Hindlimb muscle (tissue), 1 donor: ENCODE results near the gene CACNA1D. TPM values are rescaled to one million over a fixed set of nuclear protein-coding genes. Genes with fewer than 3 reads are reported as not detected.

Experiments
- DNase-seq: peaks from one replicate; pipeline ENCODE4 v3.0.0-alpha.2; 2013
- polyA plus RNA-seq: library from polyadenylated mRNA; unstranded; fragments of 120-200 nt; gene quantifications from one replicate; pipeline ENCODE4 v1.2.1, GENCODE V29; 2013; ENCODE audit not compliant: insufficient read length

CACNA1D gene
- polyA plus RNA-seq, 1 donor, result 1.0 TPM

DNA sequence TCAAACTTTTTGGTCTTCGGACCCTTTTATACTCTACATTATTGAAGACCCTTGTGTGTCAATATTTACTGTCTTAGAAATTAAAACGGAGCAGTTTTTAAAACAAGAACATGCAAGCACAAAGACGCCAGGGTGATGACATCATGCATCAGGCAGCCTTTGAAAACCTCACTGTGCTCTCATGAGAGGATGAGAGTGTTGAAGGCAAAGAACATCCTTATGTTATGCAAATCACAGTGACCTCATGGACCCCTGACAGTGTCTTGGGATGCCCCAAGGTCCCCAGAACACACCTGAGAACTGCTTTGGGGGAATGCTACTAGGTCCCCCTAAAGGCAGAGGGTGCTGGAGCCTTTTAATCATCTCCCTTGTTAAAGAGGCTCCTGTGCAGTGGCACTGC lies 300.2 kb downstream of the CACNA1D start:
- no peak for DNase-seq

DNA sequence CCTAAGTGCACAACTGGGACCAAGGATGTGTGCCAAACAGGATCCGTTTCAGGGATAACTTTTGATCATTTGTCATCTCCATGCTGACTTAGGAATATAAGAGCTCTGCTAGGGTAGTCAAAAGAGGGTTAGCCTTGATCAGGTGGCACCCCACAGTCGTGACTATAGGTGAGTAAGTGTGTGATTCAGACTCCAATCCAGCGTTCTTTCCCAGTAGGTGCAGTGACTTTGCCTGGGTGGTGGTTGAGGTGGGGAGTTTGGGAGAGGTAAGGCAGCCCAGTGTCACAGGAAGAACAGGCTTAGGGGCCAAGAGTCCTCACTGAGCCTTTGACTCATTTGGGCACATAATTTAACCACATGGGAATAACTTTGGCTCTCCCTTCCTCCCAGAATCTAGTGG lies 300.8 kb downstream of the CACNA1D start:
- DNase-seq, result no peak

DNA sequence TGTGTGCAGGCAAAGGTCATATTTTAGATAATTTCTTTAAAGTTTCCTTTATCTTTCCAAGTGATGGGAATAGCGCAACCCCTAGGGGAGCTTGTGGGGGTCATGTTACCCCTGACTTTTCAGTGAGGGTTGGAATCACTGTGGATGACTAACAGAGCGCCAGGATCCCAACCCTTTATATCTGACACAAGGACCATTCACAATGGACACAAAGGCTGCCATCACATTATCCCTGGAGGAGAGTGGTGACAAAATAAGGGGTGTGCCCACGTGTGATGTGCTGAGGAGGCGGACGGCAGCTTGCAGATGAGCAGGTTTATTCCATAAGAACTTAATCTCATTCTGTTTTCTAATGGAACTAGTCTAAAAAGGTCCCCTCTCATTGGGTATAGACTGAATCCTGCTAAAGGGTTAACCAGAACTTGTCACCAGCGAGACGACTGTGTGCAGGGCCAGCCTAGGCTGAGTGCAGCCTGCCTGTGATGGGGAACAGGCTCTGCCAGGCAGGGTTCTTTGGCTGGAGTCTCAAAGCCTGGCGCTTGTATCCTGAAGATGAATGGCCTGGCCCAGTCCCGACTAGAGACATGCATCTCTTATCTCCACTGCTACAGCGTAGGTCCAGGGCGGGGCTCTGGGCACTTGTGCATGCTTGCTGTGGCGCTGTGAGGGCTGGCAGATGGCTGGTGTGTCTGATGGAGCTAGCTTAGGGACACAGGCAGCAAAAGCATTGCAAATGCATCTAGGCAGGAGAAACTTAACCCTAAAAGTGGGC lies 301.6 kb downstream of the CACNA1D start:
- DNase-seq, result no peak

DNA sequence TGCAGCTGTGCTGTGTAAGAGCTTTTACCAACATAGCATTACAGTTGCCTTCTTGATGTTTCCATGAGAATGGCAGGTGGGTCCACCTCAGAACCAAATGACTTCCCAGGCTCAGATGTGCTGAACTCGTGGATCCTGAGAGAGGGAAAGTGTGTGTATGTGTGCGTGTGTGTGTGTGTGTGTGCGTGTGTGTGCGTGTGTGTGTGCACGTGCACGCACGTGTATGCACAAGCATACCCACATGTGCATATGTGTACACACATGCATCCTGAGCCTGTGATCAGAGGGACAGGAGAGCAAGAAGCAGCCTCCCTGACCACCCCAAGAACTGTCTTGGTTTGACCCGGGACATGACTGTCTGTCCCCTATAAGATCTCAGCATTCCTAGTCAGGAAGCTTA lies 303.7 kb downstream of the CACNA1D start:
- no peak for DNase-seq

DNA sequence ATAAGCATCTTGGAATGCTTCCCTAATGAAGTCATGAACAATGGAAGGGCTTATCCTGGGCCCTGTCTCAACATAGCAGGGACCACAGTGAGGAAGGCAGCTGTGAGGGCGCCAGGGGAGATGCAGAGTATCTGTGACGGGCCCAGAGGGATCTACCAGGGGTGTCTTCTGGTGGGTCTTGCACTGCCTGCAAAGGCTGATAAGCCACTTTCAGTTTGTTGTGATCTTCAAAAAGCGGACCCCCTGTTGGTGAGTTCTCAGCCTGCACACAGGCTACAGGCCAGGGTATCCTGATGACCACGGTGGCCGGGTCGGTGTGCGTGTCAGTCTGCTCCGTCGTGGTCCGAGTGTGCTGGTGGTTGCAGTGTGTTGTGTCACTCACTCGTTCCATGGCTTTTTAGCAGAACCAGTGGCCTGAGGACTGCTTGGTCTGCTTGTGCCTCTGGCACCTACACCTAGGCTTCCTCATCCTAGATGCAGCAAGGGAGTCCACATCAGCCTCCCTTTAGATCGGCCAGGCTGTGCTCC lies 305.0 kb downstream of the CACNA1D start:
- no peak for DNase-seq

DNA sequence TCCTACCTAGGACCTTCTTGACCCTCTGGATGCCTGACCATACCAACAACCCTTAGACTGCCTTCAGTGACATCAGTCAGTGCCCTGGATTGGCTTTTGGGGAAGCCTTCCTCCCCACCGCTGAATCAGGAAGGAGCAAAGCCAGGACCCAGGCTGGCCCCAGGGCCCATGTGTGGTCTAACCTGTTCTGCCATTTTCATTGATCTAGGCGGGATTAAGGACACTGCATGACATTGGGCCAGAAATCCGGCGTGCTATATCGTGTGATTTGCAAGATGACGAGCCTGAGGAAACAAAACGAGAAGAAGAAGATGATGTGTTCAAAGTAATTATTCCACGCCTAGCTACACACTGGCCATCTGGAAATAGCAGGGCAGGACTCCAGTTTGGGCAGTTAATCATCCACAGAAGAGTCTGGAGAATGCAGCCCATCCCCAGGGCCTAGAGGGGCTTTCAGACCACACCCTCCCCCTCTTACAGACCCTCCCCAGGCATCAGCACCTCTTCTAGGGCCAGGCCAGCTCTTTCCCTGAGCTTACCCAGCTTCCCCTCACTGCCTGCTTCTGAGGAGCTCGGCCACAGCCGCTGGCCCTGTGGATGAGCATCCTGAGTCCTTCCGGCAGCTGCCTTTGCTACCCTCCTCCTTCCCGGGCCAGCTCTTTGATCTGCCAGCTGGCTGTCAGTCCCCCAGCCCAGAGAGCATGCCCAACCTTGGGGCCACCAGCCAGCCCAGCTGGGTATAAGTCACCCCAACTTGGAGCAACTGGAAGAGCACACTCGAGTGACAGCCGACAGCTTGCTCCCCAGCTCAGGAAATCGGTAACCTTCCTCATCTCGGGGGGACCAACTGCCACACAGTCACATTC lies 305.9 kb downstream of the CACNA1D start:
- no peak for DNase-seq

DNA sequence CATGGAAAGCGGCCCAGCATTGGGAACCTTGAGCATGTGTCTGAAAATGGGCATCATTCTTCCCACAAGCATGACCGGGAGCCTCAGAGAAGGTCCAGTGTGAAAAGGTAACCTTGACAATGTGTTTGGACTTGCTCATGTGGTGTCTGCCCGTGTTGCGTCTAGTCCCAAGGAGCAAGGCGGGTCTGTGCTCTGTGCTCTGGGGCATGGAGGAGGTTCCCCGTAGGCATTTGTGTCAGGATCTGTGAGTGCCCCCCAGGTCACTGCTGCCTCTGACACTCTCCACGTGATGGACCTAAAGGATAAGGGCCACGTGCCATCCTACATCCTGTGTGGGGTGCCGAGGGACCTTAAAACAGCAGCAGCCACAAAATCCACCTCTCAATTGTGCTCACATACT lies 306.9 kb downstream of the CACNA1D start:
- no peak for DNase-seq

DNA sequence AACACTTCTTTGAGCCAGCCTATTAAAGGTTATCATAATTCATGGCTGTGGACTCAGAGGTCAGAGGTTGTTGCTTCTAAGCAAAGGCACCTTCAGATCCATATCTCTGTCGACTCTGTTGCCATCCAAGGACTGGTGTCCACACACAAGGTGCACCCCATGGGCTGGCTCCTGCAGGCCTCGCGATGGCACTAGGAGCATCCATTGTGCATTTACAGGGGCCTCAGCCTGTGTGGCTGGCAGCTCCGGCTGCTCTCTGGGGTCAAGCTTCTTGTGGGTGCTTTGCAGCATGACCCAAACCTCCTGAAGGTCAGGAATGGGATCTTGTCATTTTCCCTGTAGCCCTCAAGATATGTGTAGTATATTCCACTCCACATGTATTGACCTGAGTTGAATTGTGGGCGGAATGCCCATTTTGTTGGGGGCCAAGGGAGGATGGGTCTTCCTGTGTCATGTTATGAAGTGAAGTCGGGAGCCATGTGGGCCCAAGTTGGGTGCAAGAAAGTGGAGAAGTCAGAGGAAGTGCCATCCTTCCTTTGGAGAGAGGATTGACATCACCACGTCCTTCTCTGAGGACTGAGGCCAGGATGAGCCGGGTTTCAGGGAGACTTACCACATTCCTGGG lies 308.0 kb downstream of the CACNA1D start:
- DNase-seq, result no peak

DNA sequence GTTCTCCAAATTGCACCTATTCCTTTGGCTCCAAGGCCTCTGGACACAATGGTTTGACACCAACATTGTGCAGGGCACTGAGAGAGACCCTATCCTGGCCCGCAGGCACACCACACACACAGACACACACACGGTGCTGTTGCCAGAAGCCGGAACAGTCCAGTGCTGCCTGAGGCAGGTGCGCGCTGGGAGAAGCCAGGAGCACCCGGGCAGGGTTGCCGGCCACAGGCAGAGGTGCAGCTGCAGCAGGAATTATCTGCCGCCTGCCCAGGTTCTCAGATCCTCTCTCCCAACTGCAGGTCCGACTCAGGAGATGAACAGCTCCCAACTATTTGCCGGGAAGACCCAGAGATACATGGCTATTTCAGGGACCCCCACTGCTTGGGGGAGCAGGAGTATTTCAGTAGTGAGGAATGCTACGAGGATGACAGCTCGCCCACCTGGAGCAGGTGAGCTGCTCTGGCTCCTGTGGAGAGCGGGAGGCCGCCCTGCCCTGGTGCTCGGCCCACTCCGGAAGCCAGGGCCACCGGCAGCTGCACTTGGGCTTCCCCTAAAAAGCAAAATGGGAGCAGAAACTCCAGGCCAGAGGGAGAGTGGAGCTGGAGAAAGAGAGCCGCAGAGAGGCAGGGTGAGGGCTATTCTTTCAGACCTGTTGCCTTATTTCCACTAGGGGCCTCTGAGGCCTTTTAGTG lies 308.9 kb downstream of the CACNA1D start:
- no peak for DNase-seq

DNA sequence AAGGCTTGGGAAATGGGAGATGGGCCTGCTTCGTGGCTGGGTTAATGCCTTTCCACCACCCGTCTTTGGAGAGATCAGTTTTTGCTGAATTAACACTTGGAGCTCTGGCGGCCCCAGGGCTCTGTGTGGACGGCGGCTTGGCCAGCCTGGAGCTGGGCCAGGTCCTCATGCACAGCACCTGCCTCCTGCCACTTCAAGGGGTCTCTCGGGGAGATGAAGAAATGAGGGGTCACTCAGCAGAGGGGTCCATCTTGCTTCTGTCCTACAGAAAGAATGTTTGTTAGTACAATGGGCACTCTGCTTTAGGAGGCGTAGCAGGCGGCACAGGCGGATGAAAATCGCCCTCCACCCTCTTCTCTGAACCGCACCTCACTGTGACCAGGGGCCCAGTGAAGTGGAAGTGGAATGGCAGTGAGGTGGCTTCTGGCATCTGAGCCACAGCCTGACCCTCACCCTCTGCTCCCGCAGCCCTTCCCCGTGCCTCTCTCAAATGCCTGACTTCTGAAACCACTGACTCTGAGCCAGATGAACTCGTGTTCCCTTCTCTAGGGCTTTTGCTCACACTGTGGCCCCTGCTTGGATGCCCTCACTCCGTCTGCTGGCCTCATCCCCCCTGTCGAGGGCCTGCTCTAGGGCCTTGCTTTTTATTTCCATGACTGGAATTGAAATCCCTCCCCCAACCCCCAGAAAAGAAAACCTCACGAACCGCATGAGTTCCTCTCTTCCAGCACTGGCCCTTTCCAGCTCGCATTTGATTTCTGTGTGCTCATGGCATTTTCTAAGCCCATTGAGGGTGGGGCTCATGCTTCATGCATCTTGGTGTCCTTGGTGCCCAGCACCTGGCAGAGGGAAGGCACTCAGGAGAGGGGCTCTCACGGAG lies 309.6 kb downstream of the CACNA1D start:
- DNase-seq, result no peak

DNA sequence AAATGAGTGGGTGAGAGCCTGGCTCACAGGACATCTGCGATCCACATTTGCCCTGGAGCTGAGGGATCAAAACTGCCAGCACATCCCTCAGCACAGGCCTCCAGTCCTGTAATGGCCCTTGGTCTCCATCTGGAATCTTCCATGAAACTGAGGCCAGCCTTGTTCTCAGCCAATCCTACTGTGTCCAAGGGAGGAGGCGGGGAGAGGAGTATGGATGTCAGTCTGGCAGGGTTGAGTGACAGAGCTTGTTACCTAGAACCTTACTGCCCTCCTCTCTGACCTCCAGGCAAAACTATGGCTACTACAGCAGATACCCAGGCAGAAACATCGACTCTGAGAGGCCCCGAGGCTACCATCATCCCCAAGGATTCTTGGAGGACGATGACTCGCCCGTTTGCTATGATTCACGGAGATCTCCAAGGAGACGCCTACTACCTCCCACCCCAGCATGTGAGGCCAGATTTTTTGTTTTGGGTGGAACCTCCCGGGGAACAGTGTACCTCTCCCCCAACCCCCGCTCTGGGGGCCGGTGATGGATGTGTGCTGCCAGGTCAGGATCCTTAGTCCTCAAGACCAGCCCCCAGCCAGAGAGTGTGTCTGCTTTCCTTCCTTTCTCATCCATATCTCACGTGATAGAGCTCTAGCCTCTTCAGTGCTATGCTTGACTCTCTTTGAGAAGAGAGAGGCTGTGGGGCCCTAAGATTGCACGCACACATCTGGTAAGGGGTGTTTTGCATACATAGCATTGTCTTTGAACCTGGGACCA lies 310.5 kb downstream of the CACNA1D start:
- DNase-seq, result no peak

DNA sequence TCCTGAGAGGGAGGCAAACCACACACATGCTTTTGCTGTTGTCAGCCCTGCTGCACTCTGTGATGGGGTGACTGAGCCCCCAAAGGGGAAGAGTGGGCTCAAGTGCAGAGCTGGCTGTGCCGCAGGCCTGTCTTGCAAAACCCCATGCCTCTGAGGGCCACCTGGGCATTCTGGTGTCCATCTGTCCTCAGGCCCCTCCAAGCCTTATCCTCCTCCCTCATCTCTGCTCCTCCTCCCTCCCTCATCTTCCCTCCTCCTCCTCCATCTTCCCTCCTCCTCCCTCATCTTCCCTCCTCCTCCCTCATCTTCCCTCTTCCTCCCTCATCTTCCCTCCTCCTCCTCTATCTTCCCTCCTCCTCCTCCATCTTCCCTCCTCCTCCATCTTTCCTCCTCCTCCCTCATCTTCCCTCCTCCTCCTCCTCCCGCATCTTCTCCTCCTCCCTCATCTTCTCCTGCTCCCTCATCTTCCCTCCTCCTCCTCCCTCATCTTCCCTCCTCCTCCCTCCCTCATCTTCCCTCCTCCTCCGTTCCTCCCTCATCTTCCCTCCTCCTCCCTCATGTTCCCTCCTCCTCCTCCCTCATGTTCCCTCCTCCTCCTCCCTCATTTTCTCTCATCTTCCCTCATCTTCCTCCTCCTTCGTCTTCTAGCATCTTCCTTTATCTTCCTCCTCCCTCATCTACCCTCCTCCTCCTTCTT lies 311.2 kb downstream of the CACNA1D start:
- no peak for DNase-seq

DNA sequence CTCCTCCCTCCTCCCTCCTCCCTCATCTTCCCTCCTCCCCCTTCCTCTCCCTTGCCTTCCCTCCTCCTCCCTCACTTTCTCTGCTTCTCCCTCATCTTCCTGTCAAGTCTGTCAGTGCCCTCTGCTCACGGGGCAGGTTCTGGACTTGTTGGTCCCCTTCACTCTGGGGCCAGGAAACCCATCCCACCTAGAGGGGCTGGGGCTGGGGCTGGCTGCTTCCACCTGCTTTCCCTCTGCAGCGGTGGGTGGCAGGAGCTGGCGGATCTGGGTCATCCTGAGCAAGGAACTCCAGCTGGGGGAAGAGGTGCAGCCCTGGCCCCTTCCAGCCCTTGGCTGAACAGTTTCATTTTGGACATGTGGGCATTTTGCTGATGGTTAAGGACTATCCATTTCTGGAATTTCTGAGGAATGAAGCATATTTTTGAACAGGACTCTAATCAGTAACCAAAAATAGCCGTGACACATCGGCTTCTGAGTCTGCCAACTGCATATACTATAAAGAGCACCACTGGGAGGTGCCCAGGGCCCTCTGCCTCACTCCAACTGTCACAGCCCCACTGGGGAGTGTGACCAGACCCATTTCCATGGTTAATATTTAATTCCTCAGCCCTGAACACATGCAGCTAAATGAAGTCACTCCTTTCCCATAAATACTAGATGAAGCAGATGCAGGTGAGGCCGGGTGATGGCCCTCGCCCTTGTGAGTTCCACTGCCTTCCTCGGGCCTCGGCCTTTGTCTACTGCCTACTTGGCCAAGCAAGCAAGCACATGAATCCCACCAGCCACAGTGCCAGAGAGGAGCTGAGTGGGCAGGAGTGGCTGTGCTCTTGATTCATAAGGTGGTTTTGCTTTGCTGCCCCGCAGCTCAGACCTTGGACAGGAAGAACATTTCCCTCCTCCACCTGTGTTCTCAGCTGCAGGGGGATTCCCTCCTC lies 312.0 kb downstream of the CACNA1D start:
- no peak for DNase-seq

DNA sequence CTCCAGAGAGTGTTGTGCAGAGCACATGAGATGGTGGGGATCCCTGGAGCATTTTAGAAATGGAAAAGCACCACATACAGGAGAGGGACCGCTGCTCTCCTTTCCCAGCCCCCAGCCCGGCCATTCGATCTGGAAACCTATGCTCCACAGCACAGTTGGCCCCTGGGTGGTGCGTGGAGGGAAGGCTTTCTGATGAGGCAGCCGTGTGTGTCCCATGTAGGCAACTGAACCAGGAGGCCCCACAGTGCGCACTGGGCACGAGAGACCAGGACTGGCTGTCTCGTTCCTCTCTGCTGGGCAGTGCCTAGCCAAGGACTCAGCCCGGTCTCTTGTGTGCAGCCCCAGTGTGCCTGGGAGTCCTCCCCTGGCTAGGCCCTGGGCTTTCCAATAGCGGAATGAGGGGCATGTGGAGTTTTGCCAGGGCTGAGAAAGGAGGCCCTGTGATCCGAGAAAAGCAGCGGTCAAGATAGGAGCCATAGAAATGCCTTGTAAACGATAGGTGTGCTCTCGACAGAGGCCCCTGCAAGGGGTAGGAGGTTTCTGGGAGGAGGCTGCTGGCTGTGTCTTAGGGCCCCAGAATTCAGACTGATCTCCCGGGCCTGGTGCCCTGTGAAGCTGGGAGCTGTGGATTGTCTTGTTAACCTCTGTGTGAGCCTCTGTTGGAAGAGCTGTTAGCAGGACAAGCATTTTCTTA lies 312.9 kb downstream of the CACNA1D start:
- DNase-seq, result no peak

DNA sequence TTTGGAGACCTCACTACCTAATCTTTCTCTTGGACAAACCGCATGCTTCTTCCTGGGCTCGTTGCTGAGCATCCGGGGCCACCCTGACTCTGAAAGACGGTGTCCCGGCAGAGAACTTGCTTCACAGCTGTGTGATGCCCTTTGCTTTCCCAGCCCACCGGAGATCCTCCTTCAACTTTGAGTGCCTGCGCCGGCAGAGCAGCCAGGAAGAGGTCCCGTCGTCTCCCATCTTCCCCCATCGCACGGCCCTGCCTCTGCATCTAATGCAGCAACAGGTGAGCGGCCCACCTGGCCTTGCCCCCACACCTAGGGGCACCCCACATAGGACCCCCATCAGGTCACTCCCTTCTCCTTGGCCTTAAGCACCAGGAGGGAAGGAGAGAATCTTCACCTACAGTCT lies 314.1 kb downstream of the CACNA1D start:
- no peak for DNase-seq

DNA sequence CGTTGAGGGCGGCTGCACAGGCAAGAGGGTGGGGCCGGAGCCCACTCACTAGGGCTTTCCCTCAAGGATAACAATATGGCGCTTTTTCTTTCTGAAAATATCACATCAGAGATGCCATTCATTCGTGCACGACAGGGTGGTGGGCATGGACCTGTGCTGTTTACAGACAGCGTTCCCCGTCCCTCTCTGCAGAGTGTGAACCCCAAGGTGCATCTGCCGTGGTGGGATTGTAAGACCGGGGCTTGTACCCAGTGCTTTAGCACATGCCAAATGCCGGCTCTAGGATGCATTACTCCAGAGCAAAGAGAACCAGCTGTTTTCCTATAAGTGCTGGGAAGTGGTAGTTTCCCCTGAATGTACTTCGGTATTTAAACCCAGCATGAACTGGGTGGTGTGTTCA lies 314.9 kb downstream of the CACNA1D start:
- DNase-seq, result no peak

DNA sequence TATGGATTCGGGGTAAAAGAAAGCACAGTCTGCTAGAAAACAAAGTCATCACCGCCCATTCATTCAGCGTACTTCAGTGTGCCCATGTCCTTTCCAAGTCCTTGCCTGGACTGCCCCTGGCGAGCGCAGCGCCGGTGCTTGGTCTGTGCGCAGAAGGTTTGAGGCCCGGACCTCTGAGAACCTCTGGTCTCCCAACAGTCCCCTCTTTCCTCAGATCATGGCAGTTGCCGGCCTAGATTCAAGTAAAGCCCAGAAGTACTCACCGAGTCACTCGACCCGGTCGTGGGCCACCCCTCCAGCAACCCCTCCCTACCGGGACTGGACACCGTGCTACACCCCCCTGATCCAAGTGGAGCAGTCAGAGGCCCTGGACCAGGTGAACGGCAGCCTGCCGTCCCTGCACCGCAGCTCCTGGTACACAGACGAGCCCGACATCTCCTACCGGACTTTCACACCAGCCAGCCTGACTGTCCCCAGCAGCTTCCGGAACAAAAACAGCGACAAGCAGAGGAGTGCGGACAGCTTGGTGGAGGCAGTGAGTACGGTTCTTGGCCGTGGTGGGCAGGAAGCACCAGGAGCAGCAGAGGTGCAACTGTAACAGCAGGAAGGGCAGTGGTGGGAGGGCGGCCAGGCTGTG lies 315.5 kb downstream of the CACNA1D start:
- no peak for DNase-seq
